Breast epithelium (tissue), 4 donors: Measurements from ENCODE around the gene PHRF1. TPM values are rescaled to one million over a fixed set of nuclear protein-coding genes. Genes with fewer than 3 reads are reported as not detected.
"Not testable (repeated sequence)": the region's sequence is repeated elsewhere in the genome, so short reads cannot be mapped to it uniquely, and the experiment has no call there.

Experiments used
- DNase-seq, 2 donors: peaks; one replicate each; pipeline ENCODE4 v3.0.0-alpha.2; 2019; ENCODE audit warnings: low spot score in 2 of 2
- H3K27ac ChIP-seq, 2 donors: fragments of 200-600 bp; sonication (generic) in 1 of 2; one replicate each; pipeline ENCODE4 v1.5.1; 2016 to 2019; ENCODE audit warnings: mild to moderate bottlenecking in 1 of 2
- H3K27me3 ChIP-seq, 2 donors: fragments of 200-600 bp; sonication (generic) in 1 of 2; one replicate each; pipeline versions ENCODE4 v1.5.1 to v1.6.0; 2017 to 2019; ENCODE audit warnings: control low read depth in 1 of 2, mild to moderate bottlenecking in 1 of 2
- H3K36me3 ChIP-seq: fragments of 200-600 bp; one replicate; pipeline ENCODE4 v1.5.1; 2019
- H3K4me1 ChIP-seq, 2 donors: fragments of 200-600 bp; sonication (generic); one replicate each; pipeline ENCODE4 v1.5.1; 2016 to 2019; ENCODE audit warnings: control low read depth in 1 of 2
- H3K4me3 ChIP-seq, 3 donors: fragments of 200-600 bp; sonication (generic); 1 replicate in 2 of 3; 2 replicates in 1 of 3; pipeline ENCODE4 v1.5.1; 2016 to 2019; ENCODE audit warnings: mild to moderate bottlenecking in 3 of 3, moderate library complexity in 2 of 3
- H3K9me3 ChIP-seq, 2 donors: fragments of 200-600 bp; sonication (generic) in 1 of 2; one replicate each; pipeline ENCODE4 v1.5.1; 2016 to 2019; ENCODE audit warnings: control low read depth in 1 of 2
- POLR2A ChIP-seq: fragments of 450-650 bp; IDR thresholded peaks from one replicate; pipeline ENCODE4 v1.6.1; 2016; ENCODE audit warnings: antibody characterized with exemption, mild to moderate bottlenecking, moderate library complexity
- POLR2AphosphoS5 ChIP-seq, 3 donors: sonication (generic); formaldehyde crosslinking; IDR thresholded peaks; one replicate each; pipeline ENCODE4 v1.6.1; 2017; ENCODE audit warnings: antibody characterized with exemption in 3 of 3
- intact Hi-C: fragments of 100-400 bp; cut with DNase I; formaldehyde crosslinking; loops from one replicate; pipeline ENCODE4 v1.15.1; 2023; ENCODE audit warnings: low total_unique reads
- total RNA-seq, 3 donors: library from RNA; depleted of rRNA; stranded (reverse); fragments of >200 nt; gene quantifications; one replicate each; pipeline ENCODE4 v1.1.0, GENCODE V29; 2016
- TF ChIP-seq, protein P1 (sequence below), 3 donors: fragments of 450-650 bp; IDR thresholded peaks; one replicate each; pipeline ENCODE4 v1.5.1; 2016 to 2017; ENCODE audit warnings: antibody characterized with exemption in 3 of 3, mild to moderate bottlenecking in 3 of 3, moderate library complexity in 3 of 3

Gene PHRF1
- total RNA-seq, 3 donors from 2014 or later, result 18.6 to 22.1 (median 21.3) TPM

- peaks cover 0 to 12% of the 10 kb centered on the region in 2 donors for H3K4me1 ChIP-seq
- no peaks in the 10 kb centered on the region for H3K9me3 ChIP-seq
- intact Hi-C loops, result no loop called here
- H3K4me3 ChIP-seq, result no peak overlapping the region
- H3K27me3 ChIP-seq, result peaks cover 6 to 9% of the 10 kb centered on the region in 2 donors
- TF ChIP-seq, protein P1, sequence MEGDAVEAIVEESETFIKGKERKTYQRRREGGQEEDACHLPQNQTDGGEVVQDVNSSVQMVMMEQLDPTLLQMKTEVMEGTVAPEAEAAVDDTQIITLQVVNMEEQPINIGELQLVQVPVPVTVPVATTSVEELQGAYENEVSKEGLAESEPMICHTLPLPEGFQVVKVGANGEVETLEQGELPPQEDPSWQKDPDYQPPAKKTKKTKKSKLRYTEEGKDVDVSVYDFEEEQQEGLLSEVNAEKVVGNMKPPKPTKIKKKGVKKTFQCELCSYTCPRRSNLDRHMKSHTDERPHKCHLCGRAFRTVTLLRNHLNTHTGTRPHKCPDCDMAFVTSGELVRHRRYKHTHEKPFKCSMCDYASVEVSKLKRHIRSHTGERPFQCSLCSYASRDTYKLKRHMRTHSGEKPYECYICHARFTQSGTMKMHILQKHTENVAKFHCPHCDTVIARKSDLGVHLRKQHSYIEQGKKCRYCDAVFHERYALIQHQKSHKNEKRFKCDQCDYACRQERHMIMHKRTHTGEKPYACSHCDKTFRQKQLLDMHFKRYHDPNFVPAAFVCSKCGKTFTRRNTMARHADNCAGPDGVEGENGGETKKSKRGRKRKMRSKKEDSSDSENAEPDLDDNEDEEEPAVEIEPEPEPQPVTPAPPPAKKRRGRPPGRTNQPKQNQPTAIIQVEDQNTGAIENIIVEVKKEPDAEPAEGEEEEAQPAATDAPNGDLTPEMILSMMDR (IDR thresholded peaks at IDR 0.05), result no peak
- TF ChIP-seq POLR2A (no peak), POLR2AphosphoS5 (IDR thresholded peaks at IDR 0.05) (no peak)
- no peak for DNase-seq
- no peaks in the 10 kb centered on the region for H3K36me3 ChIP-seq
- H3K27ac ChIP-seq, result no peak overlapping the region
Measured at GRCh38 chr11:641806-642370, 65.6 kb downstream of the PHRF1 start.

DNA sequence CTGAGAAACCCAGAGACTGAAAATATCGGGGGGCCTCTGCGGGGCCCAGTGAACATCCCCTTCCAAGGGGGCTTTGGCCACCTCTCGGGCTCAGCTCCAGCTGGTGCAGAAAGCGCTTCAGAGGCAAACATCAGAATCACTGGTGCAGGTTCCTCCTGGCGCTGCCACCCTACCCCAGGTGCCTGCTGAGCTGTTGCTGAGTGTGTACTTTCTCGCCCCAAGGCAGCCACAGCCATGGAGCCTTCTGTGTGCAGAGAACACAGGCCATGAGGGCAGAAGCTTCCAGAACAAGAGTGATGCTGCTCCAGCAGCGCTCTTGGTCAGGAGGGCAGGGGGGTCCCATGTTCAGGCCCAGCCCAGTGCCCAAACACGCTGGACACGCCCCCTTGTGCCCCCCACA is 67.1 kb downstream of the PHRF1 start:
- H3K9me3 ChIP-seq, result no peaks in the 10 kb centered on the region
- no peak overlapping the region for H3K4me3 ChIP-seq
- intact Hi-C loops, result no loop called here
- no peak for DNase-seq
- TF ChIP-seq POLR2AphosphoS5 (IDR thresholded peaks at IDR 0.05), result no peak
- TF ChIP-seq POLR2A, result no peak
- TF ChIP-seq, protein P1 (IDR thresholded peaks at IDR 0.05), result no peak
- H3K27me3 ChIP-seq, result no peaks in the 10 kb centered on the region
- peaks cover 0 to 4% of the 10 kb centered on the region in 2 donors for H3K4me1 ChIP-seq
- no peaks in the 10 kb centered on the region for H3K36me3 ChIP-seq
- no peak overlapping the region for H3K27ac ChIP-seq

GRCh38 chr11:643849-644738 is 67.8 kb downstream of the PHRF1 start:
- intact Hi-C loops, result no loop called here

DNA sequence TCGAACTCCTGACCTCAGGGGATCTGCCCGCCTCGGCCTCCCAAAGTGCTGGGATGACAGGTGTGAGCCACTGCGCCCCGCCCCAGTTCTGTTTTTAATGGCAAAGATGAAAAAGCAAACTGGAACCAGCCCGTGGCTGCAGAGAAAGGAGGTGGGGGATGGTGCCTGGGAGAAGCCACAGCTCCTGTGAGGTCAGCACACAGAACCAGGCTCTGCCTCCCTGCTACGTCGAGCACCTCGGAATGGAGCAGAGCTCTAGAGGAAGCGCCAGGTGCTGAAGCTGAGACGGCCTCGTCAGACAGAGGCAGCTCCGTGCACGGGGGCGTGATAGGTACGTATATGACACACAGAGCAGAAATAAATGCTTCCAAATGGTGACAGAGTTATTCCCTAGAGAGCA is 69.3 kb downstream of the PHRF1 start:
- Histone ChIP-seq H3K27me3 (no peaks in the 10 kb centered on the region), H3K9me3 (no peaks in the 10 kb centered on the region), H3K27ac (no peak overlapping the region), H3K4me1 (no peaks in the 10 kb centered on the region), H3K36me3 (no peaks in the 10 kb centered on the region), H3K4me3 (no peak overlapping the region)
- no peak for TF ChIP-seq POLR2AphosphoS5 (IDR thresholded peaks at IDR 0.05)
- TF ChIP-seq, protein P1 (IDR thresholded peaks at IDR 0.05), result no peak
- no peak for TF ChIP-seq POLR2A
- DNase-seq, result no peak
- intact Hi-C loops, result no loop called here

More at GRCh38 chr11:643849-644738, 67.8 kb downstream of the PHRF1 start:
- Histone ChIP-seq H3K4me3 (no peak overlapping the region), H3K4me1 (peaks cover 0 to 3% of the 10 kb centered on the region in 2 donors), H3K27ac (no peak overlapping the region), H3K9me3 (no peaks in the 10 kb centered on the region), H3K36me3 (no peaks in the 10 kb centered on the region), H3K27me3 (no peaks in the 10 kb centered on the region)
- TF ChIP-seq POLR2A (no peak), POLR2AphosphoS5 (IDR thresholded peaks at IDR 0.05) (no peak)
- TF ChIP-seq, protein P1 (IDR thresholded peaks at IDR 0.05), result no peak
- no peak for DNase-seq

DNA sequence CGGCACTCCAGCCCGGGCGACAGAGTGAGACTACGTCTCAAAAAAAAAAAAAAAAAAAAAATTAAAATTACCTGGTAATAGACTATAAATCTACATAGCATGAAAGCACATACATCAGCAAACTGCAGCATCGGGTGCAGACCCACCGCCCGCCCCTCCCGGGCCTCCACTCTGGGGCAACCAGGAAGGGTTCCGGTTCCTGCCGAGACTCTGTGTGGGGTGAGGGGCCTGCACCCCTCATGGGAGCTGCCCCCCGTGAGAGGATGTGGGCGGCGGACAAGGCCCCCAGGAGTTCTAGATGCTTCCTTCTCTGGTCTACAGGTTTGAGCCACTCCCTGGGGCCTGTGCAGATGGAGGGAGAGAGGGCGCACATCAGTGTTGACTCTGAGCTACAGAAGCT is 69.9 kb downstream of the PHRF1 start:
- Histone ChIP-seq H3K9me3 (no peaks in the 10 kb centered on the region), H3K4me1 (no peaks in the 10 kb centered on the region), H3K4me3 (no peak overlapping the region), H3K27ac (no peak overlapping the region), H3K36me3 (no peaks in the 10 kb centered on the region), H3K27me3 (no peaks in the 10 kb centered on the region)
- TF ChIP-seq POLR2AphosphoS5 (IDR thresholded peaks at IDR 0.05), result no peak
- DNase-seq, result no peak
- intact Hi-C loops, result no loop called here

GRCh38 chr11:647672-648158 is 71.4 kb downstream of the PHRF1 start:
- H3K9me3 ChIP-seq, H3K36me3 ChIP-seq, H3K27ac ChIP-seq, H3K4me3 ChIP-seq, DNase-seq, H3K27me3 ChIP-seq, intact Hi-C loops, H3K4me1 ChIP-seq: not testable (repeated sequence)
